HepG2 (cell line): ENCODE measurements around the gene TACC3. TPM values are rescaled to one million over a fixed set of nuclear protein-coding genes. Genes with fewer than 3 reads are reported as not detected.

Experiments
- DPF2 ChIP-seq: sonication (generic); formaldehyde crosslinking; IDR thresholded peaks from 2 replicates; pipeline ENCODE4 v1.4.0; 2020; ENCODE audit warnings: mild to moderate bottlenecking, low read depth, missing genetic modification reagents, borderline replicate concordance
- DR1 ChIP-seq: sonication (generic); formaldehyde crosslinking; IDR thresholded peaks from 2 replicates; pipeline ENCODE4 v1.8.0; 2021; ENCODE audit warnings: mild to moderate bottlenecking, missing genetic modification reagents, inconsistent platforms
- GZF1 ChIP-seq: sonication (generic); formaldehyde crosslinking; IDR thresholded peaks from 2 replicates; pipeline ENCODE4 v1.5.1; 2020; ENCODE audit warnings: mild to moderate bottlenecking, missing genetic modification reagents
- HOXA5 ChIP-seq: sonication (generic); formaldehyde crosslinking; IDR thresholded peaks from 2 replicates; pipeline ENCODE4 v1.4.0; 2020; ENCODE audit warnings: missing genetic modification reagents
- KAT2B ChIP-seq: fragments of 150-350 bp; IDR thresholded peaks from 2 replicates; pipeline ENCODE4 v1.6.1; 2014; ENCODE audit warnings: low read depth, low read length, borderline replicate concordance
- MIER2 ChIP-seq: IDR thresholded peaks from 2 replicates; pipeline ENCODE4 v1.6.1; 2016; ENCODE audit warnings: missing biosample characterization, missing genetic modification reagents
- PHF21A ChIP-seq: sonication (generic); formaldehyde crosslinking; IDR thresholded peaks from 2 replicates; pipeline ENCODE4 v1.5.0; 2020; ENCODE audit warnings: mild to moderate bottlenecking, missing genetic modification reagents
- POLR2AphosphoS5 ChIP-seq: IDR thresholded peaks from 2 replicates; pipeline ENCODE4 v1.6.1; 2012; ENCODE audit warnings: low read depth, low read length
- SNAI1 ChIP-seq: sonication (generic); formaldehyde crosslinking; IDR thresholded peaks from 2 replicates; pipeline ENCODE4 v1.5.0; 2020; ENCODE audit warnings: mild to moderate bottlenecking, missing genetic modification reagents, borderline replicate concordance
- SRSF9 ChIP-seq: fragments of 200-400 bp; formaldehyde crosslinking; IDR thresholded peaks from 2 replicates; pipeline ENCODE4 v1.6.1; 2018; ENCODE audit warnings: borderline replicate concordance, mild to moderate bottlenecking, low read depth, low read length; ENCODE audit not compliant: insufficient read depth, poor library complexity, severe bottlenecking
- STAT5B ChIP-seq: sonication (generic); formaldehyde crosslinking; IDR thresholded peaks from 2 replicates; pipeline ENCODE4 v1.4.0; 2020; ENCODE audit warnings: missing genetic modification reagents
- ZFP41 ChIP-seq: sonication (generic); formaldehyde crosslinking; IDR thresholded peaks from 2 replicates; pipeline ENCODE4 v1.4.0; 2020; ENCODE audit warnings: mild to moderate bottlenecking, missing genetic modification reagents, borderline replicate concordance
- ZNF12 ChIP-seq: sonication (generic); formaldehyde crosslinking; IDR thresholded peaks from 2 replicates; pipeline ENCODE4 v1.5.0; 2020; ENCODE audit warnings: missing genetic modification reagents
- ZNF142 ChIP-seq: sonication (generic); formaldehyde crosslinking; IDR thresholded peaks from 2 replicates; pipeline ENCODE4 v1.4.0; 2020; ENCODE audit warnings: missing genetic modification reagents
- ZNF230 ChIP-seq: sonication (generic); formaldehyde crosslinking; IDR thresholded peaks from 2 replicates; pipeline ENCODE4 v1.4.0; 2020; ENCODE audit warnings: mild to moderate bottlenecking, missing genetic modification reagents
- ZNF343 ChIP-seq: sonication (generic); formaldehyde crosslinking; IDR thresholded peaks from 2 replicates; pipeline ENCODE4 v1.4.0; 2020; ENCODE audit warnings: mild to moderate bottlenecking, missing genetic modification reagents
- ZNF44 ChIP-seq: sonication (generic); formaldehyde crosslinking; IDR thresholded peaks from 2 replicates; pipeline ENCODE4 v1.5.1; 2020; ENCODE audit warnings: mild to moderate bottlenecking, missing genetic modification reagents
- ZNF616 ChIP-seq: sonication (generic); formaldehyde crosslinking; IDR thresholded peaks from 2 replicates; pipeline ENCODE4 v1.5.0; 2020; ENCODE audit warnings: low read depth, mild to moderate bottlenecking, missing genetic modification reagents
- polyA plus RNA-seq, 8 experiments: library from polyadenylated mRNA; depleted of rRNA in 3 of 8; stranded (reverse) in 7 of 8; unstranded in 1 of 8; fragments of >200 nt; fragmentation: Illumina TruSeq in 4 of 8; extraction: Trizol in 4 of 8; gene quantifications; 2 replicates each; pipeline versions ENCODE4 v1.2.1 to v1.2.3, GENCODE V29; 2011 to 2016; ENCODE audit warnings: low read depth in 4 of 8, missing spikeins in 1 of 8, mixed read lengths in 1 of 8; ENCODE audit not compliant: insufficient read depth in 1 of 8
- total RNA-seq, 5 experiments: library from RNA; depleted of rRNA; stranded (reverse); fragments of >200 nt; fragmentation: Illumina TruSeq; extraction: Trizol; gene quantifications; 2 replicates each; pipeline ENCODE4 v1.2.3, GENCODE V29; 2016; ENCODE audit warnings: low read depth in 1 of 5
- TF ChIP-seq, protein P1 (sequence below): sonication (generic); formaldehyde crosslinking; IDR thresholded peaks from 2 replicates; pipeline ENCODE4 v1.4.0; 2020; ENCODE audit warnings: mild to moderate bottlenecking, missing genetic modification reagents

The TACC3 gene
- total and polyA plus RNA-seq, 2 of the 13 experiments (the other 11 are each of a cell fraction or from before 2014, with no cell fraction given) = 20.3 to 21.2 TPM

- TF ChIP-seq SRSF9 = no peak
- peak; percentile 97 for TF ChIP-seq ZNF616 (CRISPR knock-in tag)
- TF ChIP-seq ZNF44 = peak; percentile 93
- TF ChIP-seq, protein P1, sequence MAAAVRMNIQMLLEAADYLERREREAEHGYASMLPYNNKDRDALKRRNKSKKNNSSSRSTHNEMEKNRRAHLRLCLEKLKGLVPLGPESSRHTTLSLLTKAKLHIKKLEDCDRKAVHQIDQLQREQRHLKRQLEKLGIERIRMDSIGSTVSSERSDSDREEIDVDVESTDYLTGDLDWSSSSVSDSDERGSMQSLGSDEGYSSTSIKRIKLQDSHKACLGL (CRISPR knock-in tag) = peak; percentile 99
- TF ChIP-seq HOXA5 (CRISPR knock-in tag) = peak; percentile 98
- peak; percentile 71 for TF ChIP-seq ZNF12 (CRISPR knock-in tag)
- TF ChIP-seq POLR2AphosphoS5 = peak; percentile 71
- TF ChIP-seq ZNF230 (CRISPR knock-in tag) = peak; percentile 100
- peak; percentile 93 for TF ChIP-seq DR1 (CRISPR knock-in tag)
- TF ChIP-seq MIER2 (CRISPR knock-in tag) = peak; percentile 51; the same call in 1 of the 2 replicates
- no peak for TF ChIP-seq DPF2 (CRISPR knock-in tag)
- TF ChIP-seq ZNF343 = peak; percentile 96; the same call in 1 of the 2 replicates
- TF ChIP-seq GZF1 (CRISPR knock-in tag) = no peak; the same call in 1 of the 2 replicates
- TF ChIP-seq PHF21A (CRISPR knock-in tag) = no peak; the same call in 1 of the 2 replicates
- TF ChIP-seq ZFP41 (CRISPR knock-in tag) = peak; percentile 95; the same call in 1 of the 2 replicates
- TF ChIP-seq KAT2B = no peak
- TF ChIP-seq STAT5B (CRISPR knock-in tag) = peak; percentile 96
- peak; percentile 92 for TF ChIP-seq SNAI1 (CRISPR knock-in tag)
- peak; percentile 90 for TF ChIP-seq ZNF142 (CRISPR knock-in tag)
These were observed 8.9 kb upstream of the TACC3 start, which contains the start of gene SLBP (continued) for GRCh38 chr4:1712216-1713002.
